OCI-LY1 (cell line): ENCODE data around the gene PLA2G1B.

Source experiments
- H2AFZ ChIP-seq: fragments of 200-600 bp; sonication (generic), shearing (Covaris generic); 2 replicates; pipeline ENCODE4 v1.6.0; 2014; ENCODE audit warnings: antibody characterized with exemption, mild to moderate bottlenecking, low read length
- H3F3A ChIP-seq: fragments of 200-600 bp; sonication (generic), shearing (Covaris generic); 2 replicates; pipeline ENCODE4 v1.6.0; 2014; ENCODE audit warnings: mild to moderate bottlenecking, antibody characterized with exemption, low read length, moderate library complexity; ENCODE audit not compliant: insufficient read depth
- H3K27ac ChIP-seq: fragments of 200-600 bp; sonication (generic); 2 replicates; pipeline ENCODE4 v1.5.1; 2014; ENCODE audit warnings: low read length, mixed run types, mild to moderate bottlenecking, low read depth; ENCODE audit not compliant: poor library complexity, severe bottlenecking
- H3K27me3 ChIP-seq: fragments of 200-600 bp; sonication (generic); 2 replicates; pipeline ENCODE4 v1.6.0; 2014; ENCODE audit warnings: antibody characterized with exemption, mild to moderate bottlenecking, low read length, moderate library complexity; ENCODE audit not compliant: insufficient read depth
- H3K36me3 ChIP-seq: fragments of 200-600 bp; sonication (generic); 2 replicates; pipeline ENCODE4 v1.6.1; 2014; ENCODE audit warnings: mild to moderate bottlenecking, antibody characterized with exemption, low read length, moderate library complexity, mixed read lengths; ENCODE audit not compliant: insufficient read depth
- H3K4me1 ChIP-seq: fragments of 200-600 bp; sonication (generic); 2 replicates; pipeline ENCODE4 v1.5.1; 2014; ENCODE audit warnings: mild to moderate bottlenecking, low read length, moderate library complexity; ENCODE audit not compliant: insufficient read depth, severe bottlenecking
- H3K4me2 ChIP-seq: fragments of 200-600 bp; sonication (generic), shearing (Covaris generic); 2 replicates; pipeline ENCODE4 v1.6.1; 2014; ENCODE audit warnings: low read length
- H3K4me3 ChIP-seq: fragments of 200-600 bp; sonication (generic); 2 replicates; pipeline ENCODE4 v1.5.1; 2014; ENCODE audit warnings: low read length, low read depth, mild to moderate bottlenecking, mixed read lengths; ENCODE audit not compliant: poor library complexity, severe bottlenecking
- H3K79me2 ChIP-seq: fragments of 200-600 bp; shearing (Covaris generic); 2 replicates; pipeline ENCODE4 v1.6.1; 2016; ENCODE audit warnings: mixed run types, low read length, mixed read lengths; ENCODE audit not compliant: insufficient read depth
- H3K9ac ChIP-seq: fragments of 200-600 bp; sonication (generic), shearing (Covaris generic); 2 replicates; pipeline ENCODE4 v1.6.1; 2014; ENCODE audit warnings: mild to moderate bottlenecking, low read length, mixed read lengths
- H3K9me2 ChIP-seq: fragments of 200-600 bp; sonication (generic), shearing (Covaris generic); 2 replicates; pipeline ENCODE4 v1.6.1; 2014; ENCODE audit warnings: low read depth, mild to moderate bottlenecking, low read length, mixed read lengths
- H3K9me3 ChIP-seq: fragments of 200-600 bp; shearing (Covaris generic); 2 replicates; pipeline ENCODE4 v1.6.1; 2014; ENCODE audit warnings: low read length, mixed read lengths
- H4K20me1 ChIP-seq: fragments of 200-600 bp; sonication (generic), shearing (Covaris generic); 2 replicates; pipeline ENCODE4 v1.6.0; 2016; ENCODE audit warnings: mild to moderate bottlenecking, low read length; ENCODE audit not compliant: insufficient read depth
- CTCF ChIP-seq: fragments of 200-600 bp; sonication (generic), shearing (Covaris generic); IDR thresholded peaks from 2 replicates; pipeline ENCODE4 v1.5.1; 2017; ENCODE audit warnings: mild to moderate bottlenecking, antibody characterized with exemption, low read length, moderate library complexity, mixed read lengths
- EZH2 ChIP-seq: fragments of 200-600 bp; sonication (generic), shearing (Covaris generic); IDR thresholded peaks from 2 replicates; pipeline ENCODE4 v1.8.0; 2017; ENCODE audit warnings: borderline replicate concordance, mixed run types, mild to moderate bottlenecking, antibody characterized with exemption, low read length, moderate library complexity, mixed read lengths

PLA2G1B gene

GRCh38 chr12:120328228-120328627 is 649 bp upstream of the PLA2G1B start:
- H3K9ac ChIP-seq: no peak overlapping the region
- no peak overlapping the region for H3K4me2 ChIP-seq
- no peaks in the 10 kb centered on the region for H3F3A ChIP-seq
- no peaks in the 10 kb centered on the region for H3K79me2 ChIP-seq
- no peak overlapping the region for H2AFZ ChIP-seq
- H3K9me2 ChIP-seq: no peaks in the 10 kb centered on the region
- peaks cover 5% of the 10 kb centered on the region for H3K4me1 ChIP-seq
- H3K36me3 ChIP-seq: no peaks in the 10 kb centered on the region
- H3K4me3 ChIP-seq: no peak overlapping the region
- H4K20me1 ChIP-seq: no peaks in the 10 kb centered on the region
- H3K27me3 ChIP-seq: no peaks in the 10 kb centered on the region
- TF ChIP-seq EZH2: no peak
- TF ChIP-seq CTCF: no peak
- H3K9me3 ChIP-seq: no peaks in the 10 kb centered on the region
- no peak overlapping the region for H3K27ac ChIP-seq

GRCh38 chr12:120324841-120325417 is 2.6 kb downstream of the PLA2G1B start:
- Histone ChIP-seq H3F3A (no peaks in the 10 kb centered on the region), H3K4me3 (no peak overlapping the region), H2AFZ (no peak overlapping the region), H3K4me2 (peak overlapping the region; percentile 80; the same call in 1 of the 2 replicates), H3K27me3 (no peaks in the 10 kb centered on the region), H3K9me3 (no peaks in the 10 kb centered on the region), H3K9ac (no peak overlapping the region), H3K27ac (no peak overlapping the region), H3K4me1 (peaks cover 5% of the 10 kb centered on the region), H3K36me3 (no peaks in the 10 kb centered on the region), H4K20me1 (no peaks in the 10 kb centered on the region), H3K9me2 (no peaks in the 10 kb centered on the region), H3K79me2 (no peaks in the 10 kb centered on the region)
- TF ChIP-seq CTCF (no peak), EZH2 (no peak)

- no peaks in the 10 kb centered on the region for H3K27me3 ChIP-seq
- H4K20me1 ChIP-seq: no peaks in the 10 kb centered on the region
- H3K9ac ChIP-seq: no peak overlapping the region
- H3F3A ChIP-seq: no peaks in the 10 kb centered on the region
- no peaks in the 10 kb centered on the region for H3K79me2 ChIP-seq
- no peaks in the 10 kb centered on the region for H3K9me3 ChIP-seq
- no peak overlapping the region for H2AFZ ChIP-seq
- TF ChIP-seq CTCF (no peak), EZH2 (no peak)
- no peaks in the 10 kb centered on the region for H3K9me2 ChIP-seq
- no peak overlapping the region for H3K27ac ChIP-seq
- no peak overlapping the region for H3K4me3 ChIP-seq
- H3K4me2 ChIP-seq: no peak overlapping the region
- peaks cover 5% of the 10 kb centered on the region for H3K4me1 ChIP-seq
- H3K36me3 ChIP-seq: no peaks in the 10 kb centered on the region
These were observed 3.8 kb downstream of the PLA2G1B start for GRCh38 chr12:120323772-120324171.
